K562 (cell line): ENCODE measurements around the gene CDT1. TPM values are rescaled to one million over a fixed set of nuclear protein-coding genes. Genes with fewer than 3 reads are reported as not detected.
A peak's percentile ranks its signal among the peaks of the same experiment; 100 is the strongest.

Experiments
- BACH1 ChIP-seq: fragments of 200-800 bp; sonication (Bioruptor generic); IDR thresholded peaks from 2 replicates; pipeline ENCODE4 v1.6.1; 2016; ENCODE audit warnings: missing genetic modification characterization, missing compliant biosample characterization
- CBX1 ChIP-seq: sonication (generic); IDR thresholded peaks from 2 replicates; pipeline ENCODE4 v1.6.1; 2016; ENCODE audit warnings: antibody characterized with exemption, low read depth, mild to moderate bottlenecking
- FOXK1 ChIP-seq: sonication (generic); formaldehyde crosslinking; IDR thresholded peaks from 2 replicates; pipeline ENCODE4 v1.8.0; 2022; ENCODE audit warnings: missing genetic modification reagents, mild to moderate bottlenecking, borderline replicate concordance
- GATAD2A ChIP-seq: fragments of 450-650 bp; IDR thresholded peaks from 2 replicates; pipeline ENCODE4 v1.6.1; 2017
- MCM7 ChIP-seq, 2 experiments: fragments of 450-650 bp; IDR thresholded peaks; 2 replicates each; pipeline ENCODE4 v1.6.1; 2016 to 2018
- MIER1 ChIP-seq: fragments of 450-650 bp; IDR thresholded peaks from 2 replicates; pipeline ENCODE4 v1.6.1; 2016; ENCODE audit warnings: antibody characterized with exemption, mild to moderate bottlenecking, low read depth
- PHF21A ChIP-seq: fragments of 450-650 bp; IDR thresholded peaks from 2 replicates; pipeline ENCODE4 v1.6.1; 2017; ENCODE audit warnings: low read depth, borderline replicate concordance
- PHF8 ChIP-seq: fragments of 200-600 bp; sonication (generic); IDR thresholded peaks from 2 replicates; pipeline ENCODE4 v1.6.1; 2012; ENCODE audit warnings: mixed run types, mild to moderate bottlenecking, inconsistent platforms, low read length, moderate library complexity, borderline replicate concordance
- PRPF4 ChIP-seq: fragments of 200-400 bp; formaldehyde crosslinking; IDR thresholded peaks from one replicate; pipeline ENCODE4 v1.6.1; 2017; ENCODE audit warnings: low read length, low read depth, mild to moderate bottlenecking; ENCODE audit not compliant: insufficient read depth, poor library complexity, severe bottlenecking
- SMARCA5 ChIP-seq: fragments of 450-650 bp; IDR thresholded peaks from 2 replicates; pipeline ENCODE4 v1.6.1; 2016
- SUPT5H ChIP-seq: fragments of 450-650 bp; IDR thresholded peaks from 2 replicates; pipeline ENCODE4 v1.6.1; 2016
- TCF7 ChIP-seq: sonication (generic); IDR thresholded peaks from 2 replicates; pipeline ENCODE4 v1.6.1; 2016; ENCODE audit warnings: antibody characterized with exemption, borderline replicate concordance
- TGIF2 ChIP-seq: sonication (generic); formaldehyde crosslinking; IDR thresholded peaks from 2 replicates; pipeline ENCODE4 v1.8.1; 2022; ENCODE audit warnings: mild to moderate bottlenecking, missing genetic modification reagents, moderate library complexity
- ZBTB7A ChIP-seq: IDR thresholded peaks from 2 replicates; pipeline ENCODE4 v1.6.1; 2011; ENCODE audit warnings: low read depth, mild to moderate bottlenecking, low read length, moderate library complexity, borderline replicate concordance; ENCODE audit not compliant: control insufficient read depth
- polyA plus RNA-seq, 8 experiments: library from polyadenylated mRNA; depleted of rRNA in 4 of 8; stranded (reverse) in 5 of 8; unstranded in 3 of 8; fragments of >200 nt; fragmentation: Nextera tagmentation in 2 of 8; fragmentation: Illumina TruSeq in 1 of 8; extraction: Ambion mirVana in 2 of 8; extraction: Trizol in 1 of 8; gene quantifications; 2 replicates each; pipeline versions ENCODE4 v1.2.1 to v1.2.3, GENCODE V29; 2011 to 2014; ENCODE audit warnings: inconsistent platforms in 1 of 8, missing spikeins in 1 of 8
- total RNA-seq, 7 experiments: library from RNA; depleted of rRNA in 6 of 7; stranded (reverse); fragments of >200 nt in 6 of 7; fragmentation: Illumina TruSeq in 2 of 7; extraction: Trizol in 2 of 7; gene quantifications; 2 replicates each; pipeline versions ENCODE4 v1.2.1 to v1.2.3, GENCODE V29; 2011 to 2021; ENCODE audit warnings: low replicate concordance in 1 of 7
- TF ChIP-seq, protein P1 (sequence below): IDR thresholded peaks from 3 replicates; pipeline ENCODE4 v1.6.1; 2011; ENCODE audit warnings: borderline replicate concordance, mild to moderate bottlenecking, moderate library complexity; ENCODE audit not compliant: insufficient read length; ENCODE audit errors: extremely low read depth
- TF ChIP-seq, protein P2 (sequence below): sonication (generic); formaldehyde crosslinking; IDR thresholded peaks from 2 replicates; pipeline ENCODE4 v1.8.0; 2022; ENCODE audit warnings: missing genetic modification reagents, mild to moderate bottlenecking, borderline replicate concordance
- TF ChIP-seq, protein P3 (sequence below): fragments of 250-450 bp; sonication (Bioruptor Pico); IDR thresholded peaks from 2 replicates; pipeline ENCODE4 v1.9.0; 2021; ENCODE audit warnings: mild to moderate bottlenecking, inconsistent platforms

CDT1 gene
- total and polyA plus RNA-seq, 9 of the 15 experiments (the other 6 are each of a cell fraction or from before 2014, with no cell fraction given), result 0.92 to 178 (median 14.2) TPM

DNA sequence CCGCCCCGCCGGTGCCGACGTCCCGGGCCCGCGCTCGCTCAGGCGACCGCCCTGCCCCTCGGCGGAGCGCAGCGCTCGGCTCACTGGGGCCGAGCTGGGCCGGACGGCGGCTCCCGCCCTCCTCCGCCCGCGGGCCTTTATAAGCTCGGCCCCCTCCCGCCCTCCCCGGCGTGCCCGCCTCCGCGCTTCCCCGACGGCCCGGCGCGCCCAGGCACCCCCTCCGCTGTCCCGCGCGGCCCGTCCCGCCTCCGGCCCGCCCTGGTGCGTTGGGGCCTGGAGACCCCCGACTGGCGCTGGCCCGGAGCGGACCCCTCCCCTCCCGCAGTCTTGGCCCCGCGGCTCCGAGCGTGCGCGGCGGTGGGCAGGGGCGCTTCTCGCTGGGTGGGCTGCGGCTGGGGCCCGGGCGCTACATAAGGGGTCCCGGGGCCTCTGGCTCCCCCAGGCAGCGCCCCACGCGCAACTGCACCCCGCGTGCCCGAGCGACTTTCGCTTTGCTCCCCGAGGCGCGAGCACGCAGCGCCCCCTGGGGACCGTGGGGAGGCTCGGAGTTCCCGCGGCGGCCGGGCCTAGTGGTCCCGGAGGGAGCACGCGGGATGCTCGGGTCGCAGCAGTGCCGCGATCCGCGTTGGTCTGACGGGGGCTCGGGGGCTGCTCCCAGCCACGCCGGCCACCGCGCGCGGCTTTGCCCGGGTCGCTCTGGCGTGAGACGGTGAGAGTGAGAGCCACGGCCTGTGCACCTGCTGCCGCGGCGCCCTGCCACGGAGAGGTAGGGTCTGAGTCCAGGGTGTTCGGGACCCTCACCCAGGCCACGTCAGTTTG is 18.3 kb upstream of the CDT1 start, which contains the start of gene PIEZO1 (continued):
- TF ChIP-seq, protein P1, sequence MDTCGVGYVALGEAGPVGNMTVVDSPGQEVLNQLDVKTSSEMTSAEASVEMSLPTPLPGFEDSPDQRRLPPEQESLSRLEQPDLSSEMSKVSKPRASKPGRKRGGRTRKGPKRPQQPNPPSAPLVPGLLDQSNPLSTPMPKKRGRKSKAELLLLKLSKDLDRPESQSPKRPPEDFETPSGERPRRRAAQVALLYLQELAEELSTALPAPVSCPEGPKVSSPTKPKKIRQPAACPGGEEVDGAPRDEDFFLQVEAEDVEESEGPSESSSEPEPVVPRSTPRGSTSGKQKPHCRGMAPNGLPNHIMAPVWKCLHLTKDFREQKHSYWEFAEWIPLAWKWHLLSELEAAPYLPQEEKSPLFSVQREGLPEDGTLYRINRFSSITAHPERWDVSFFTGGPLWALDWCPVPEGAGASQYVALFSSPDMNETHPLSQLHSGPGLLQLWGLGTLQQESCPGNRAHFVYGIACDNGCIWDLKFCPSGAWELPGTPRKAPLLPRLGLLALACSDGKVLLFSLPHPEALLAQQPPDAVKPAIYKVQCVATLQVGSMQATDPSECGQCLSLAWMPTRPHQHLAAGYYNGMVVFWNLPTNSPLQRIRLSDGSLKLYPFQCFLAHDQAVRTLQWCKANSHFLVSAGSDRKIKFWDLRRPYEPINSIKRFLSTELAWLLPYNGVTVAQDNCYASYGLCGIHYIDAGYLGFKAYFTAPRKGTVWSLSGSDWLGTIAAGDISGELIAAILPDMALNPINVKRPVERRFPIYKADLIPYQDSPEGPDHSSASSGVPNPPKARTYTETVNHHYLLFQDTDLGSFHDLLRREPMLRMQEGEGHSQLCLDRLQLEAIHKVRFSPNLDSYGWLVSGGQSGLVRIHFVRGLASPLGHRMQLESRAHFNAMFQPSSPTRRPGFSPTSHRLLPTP, result no peak
- TF ChIP-seq PRPF4 (peak; percentile 25), MIER1 (no peak), SUPT5H (no peak), PHF8 (peak; percentile 76; the same call in 1 of the 2 replicates), TCF7 (no peak), PHF21A (0 out of 2 replicates have a peak, but pooled peaks have one; percentile 17), SMARCA5 (peak; percentile 55; the same call in 1 of the 2 replicates), ZBTB7A (peak; percentile 93), CBX1 (0 out of 2 replicates have a peak, but pooled peaks have one; percentile 28), BACH1 (tag) (no peak), TGIF2 (peak; percentile 89), GATAD2A (peak; percentile 99), MCM7 (IDR thresholded peaks at IDR 0.05) (no peak), FOXK1 (CRISPR knock-in tag) (peak; percentile 70; the same call in 1 of the 2 replicates)
- TF ChIP-seq, protein P2, sequence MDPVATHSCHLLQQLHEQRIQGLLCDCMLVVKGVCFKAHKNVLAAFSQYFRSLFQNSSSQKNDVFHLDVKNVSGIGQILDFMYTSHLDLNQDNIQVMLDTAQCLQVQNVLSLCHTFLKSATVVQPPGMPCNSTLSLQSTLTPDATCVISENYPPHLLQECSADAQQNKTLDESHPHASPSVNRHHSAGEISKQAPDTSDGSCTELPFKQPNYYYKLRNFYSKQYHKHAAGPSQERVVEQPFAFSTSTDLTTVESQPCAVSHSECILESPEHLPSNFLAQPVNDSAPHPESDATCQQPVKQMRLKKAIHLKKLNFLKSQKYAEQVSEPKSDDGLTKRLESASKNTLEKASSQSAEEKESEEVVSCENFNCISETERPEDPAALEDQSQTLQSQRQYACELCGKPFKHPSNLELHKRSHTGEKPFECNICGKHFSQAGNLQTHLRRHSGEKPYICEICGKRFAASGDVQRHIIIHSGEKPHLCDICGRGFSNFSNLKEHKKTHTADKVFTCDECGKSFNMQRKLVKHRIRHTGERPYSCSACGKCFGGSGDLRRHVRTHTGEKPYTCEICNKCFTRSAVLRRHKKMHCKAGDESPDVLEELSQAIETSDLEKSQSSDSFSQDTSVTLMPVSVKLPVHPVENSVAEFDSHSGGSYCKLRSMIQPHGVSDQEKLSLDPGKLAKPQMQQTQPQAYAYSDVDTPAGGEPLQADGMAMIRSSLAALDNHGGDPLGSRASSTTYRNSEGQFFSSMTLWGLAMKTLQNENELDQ, result peak; percentile 90; the same call in 1 of the 2 replicates
- TF ChIP-seq, protein P3, sequence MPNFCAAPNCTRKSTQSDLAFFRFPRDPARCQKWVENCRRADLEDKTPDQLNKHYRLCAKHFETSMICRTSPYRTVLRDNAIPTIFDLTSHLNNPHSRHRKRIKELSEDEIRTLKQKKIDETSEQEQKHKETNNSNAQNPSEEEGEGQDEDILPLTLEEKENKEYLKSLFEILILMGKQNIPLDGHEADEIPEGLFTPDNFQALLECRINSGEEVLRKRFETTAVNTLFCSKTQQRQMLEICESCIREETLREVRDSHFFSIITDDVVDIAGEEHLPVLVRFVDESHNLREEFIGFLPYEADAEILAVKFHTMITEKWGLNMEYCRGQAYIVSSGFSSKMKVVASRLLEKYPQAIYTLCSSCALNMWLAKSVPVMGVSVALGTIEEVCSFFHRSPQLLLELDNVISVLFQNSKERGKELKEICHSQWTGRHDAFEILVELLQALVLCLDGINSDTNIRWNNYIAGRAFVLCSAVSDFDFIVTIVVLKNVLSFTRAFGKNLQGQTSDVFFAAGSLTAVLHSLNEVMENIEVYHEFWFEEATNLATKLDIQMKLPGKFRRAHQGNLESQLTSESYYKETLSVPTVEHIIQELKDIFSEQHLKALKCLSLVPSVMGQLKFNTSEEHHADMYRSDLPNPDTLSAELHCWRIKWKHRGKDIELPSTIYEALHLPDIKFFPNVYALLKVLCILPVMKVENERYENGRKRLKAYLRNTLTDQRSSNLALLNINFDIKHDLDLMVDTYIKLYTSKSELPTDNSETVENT (CRISPR knock-in tag), result peak; percentile 84; the same call in 1 of the 2 replicates
